GM21360 (cell line): ENCODE data around the gene CTSD.
"Not testable (repeated sequence)": the region's sequence is repeated elsewhere in the genome, so short reads cannot be mapped to it uniquely, and the experiment has no call there.

Experiments
- ATAC-seq: cut with Tn5 transposase; IDR thresholded peaks from one replicate; pipeline ENCODE4 v1.9.1; 2021; ENCODE audit warnings: mild to moderate bottlenecking, moderate library complexity; ENCODE audit not compliant: unreplicated experiment

CTSD gene

DNA sequence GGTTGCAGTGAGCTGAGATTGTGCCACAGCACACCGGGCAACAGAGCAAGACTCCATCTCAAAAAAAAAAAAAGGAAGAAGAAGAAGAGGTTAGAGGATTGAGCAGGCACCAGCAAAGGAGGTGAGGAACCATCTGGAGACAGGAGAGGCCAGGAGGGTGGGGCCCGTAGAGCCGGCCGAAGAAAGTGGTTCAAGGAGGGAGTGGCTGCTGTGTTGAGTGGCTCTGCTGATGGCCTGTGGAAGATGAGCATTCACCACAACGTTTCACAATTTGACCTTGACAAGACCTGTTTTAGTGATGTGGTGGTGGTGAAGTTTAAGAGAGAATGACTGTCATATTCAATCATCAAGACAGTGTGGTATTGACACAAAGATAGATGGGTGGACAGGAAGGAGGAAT lies 6.8 kb upstream of the CTSD start:
- ATAC-seq: no peak

DNA sequence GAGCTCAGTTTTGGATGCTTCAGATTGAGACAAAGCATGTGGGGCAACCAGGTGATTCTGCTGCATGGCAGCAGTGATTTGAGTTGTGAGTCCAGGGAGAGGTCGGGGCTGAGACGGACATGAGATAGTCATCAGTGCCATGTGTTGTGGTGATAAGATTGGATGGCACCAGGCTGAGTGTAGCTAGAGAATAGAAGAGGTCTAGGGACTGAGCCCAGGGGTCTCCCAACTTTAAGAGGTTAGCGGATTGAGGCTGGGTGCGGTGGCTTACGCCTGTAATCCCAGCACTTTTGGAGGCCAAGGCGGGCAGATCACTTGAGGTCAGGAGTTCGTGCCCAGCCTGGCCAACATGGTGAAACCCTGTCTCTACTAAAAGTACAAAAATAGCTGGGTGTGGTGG lies 6.3 kb upstream of the CTSD start:
- ATAC-seq: no peak

DNA sequence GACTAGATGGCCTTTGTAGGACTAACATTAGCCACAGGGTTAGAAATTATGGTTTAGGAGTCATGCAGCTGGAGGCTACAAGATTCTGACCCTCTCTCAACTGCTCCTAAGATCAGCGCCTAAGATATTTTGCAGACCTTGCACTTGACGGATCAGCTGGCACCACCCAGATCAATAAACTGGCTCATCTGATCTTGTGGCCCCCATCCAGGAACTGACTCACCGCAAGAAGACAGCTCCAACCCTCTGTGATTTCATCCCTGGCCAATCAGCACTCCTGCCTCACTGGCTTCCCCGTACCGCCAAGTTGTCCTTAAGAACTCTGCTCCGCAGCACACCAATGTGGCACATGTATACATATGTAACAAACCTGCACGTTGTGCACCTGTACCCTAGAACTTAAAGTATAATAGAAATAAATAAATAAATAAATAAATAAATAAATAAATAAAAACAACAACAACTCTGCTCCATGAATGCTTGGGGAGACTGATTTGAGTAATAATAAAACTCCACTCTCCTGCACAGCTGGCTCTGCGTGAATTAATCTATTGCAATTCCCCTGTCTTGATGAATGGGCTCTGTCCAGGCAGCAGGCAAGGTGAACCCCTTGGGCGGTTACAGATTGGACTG lies 5.7 kb upstream of the CTSD start:
- not testable (repeated sequence) for ATAC-seq

DNA sequence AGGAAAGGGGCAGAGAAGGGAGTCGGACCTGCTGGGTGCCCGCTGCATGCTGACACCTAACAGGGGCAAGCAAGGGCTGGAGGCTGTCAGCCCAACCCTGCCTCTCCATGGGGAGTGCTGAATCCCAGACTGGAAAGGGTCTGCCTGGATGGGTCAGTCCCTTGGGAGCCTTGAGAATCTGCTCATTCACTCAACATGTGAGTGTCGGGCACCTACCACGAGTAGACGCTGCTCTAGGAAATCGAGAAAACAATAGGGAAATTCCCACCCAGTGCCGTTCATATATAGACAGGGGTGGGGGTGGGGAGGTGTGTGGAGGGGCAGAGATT lies 4.4 kb upstream of the CTSD start:
- no peak for ATAC-seq

- no peak for ATAC-seq
These were observed 3.8 kb upstream of the CTSD start for GRCh38 chr11:1767399-1768140.

DNA sequence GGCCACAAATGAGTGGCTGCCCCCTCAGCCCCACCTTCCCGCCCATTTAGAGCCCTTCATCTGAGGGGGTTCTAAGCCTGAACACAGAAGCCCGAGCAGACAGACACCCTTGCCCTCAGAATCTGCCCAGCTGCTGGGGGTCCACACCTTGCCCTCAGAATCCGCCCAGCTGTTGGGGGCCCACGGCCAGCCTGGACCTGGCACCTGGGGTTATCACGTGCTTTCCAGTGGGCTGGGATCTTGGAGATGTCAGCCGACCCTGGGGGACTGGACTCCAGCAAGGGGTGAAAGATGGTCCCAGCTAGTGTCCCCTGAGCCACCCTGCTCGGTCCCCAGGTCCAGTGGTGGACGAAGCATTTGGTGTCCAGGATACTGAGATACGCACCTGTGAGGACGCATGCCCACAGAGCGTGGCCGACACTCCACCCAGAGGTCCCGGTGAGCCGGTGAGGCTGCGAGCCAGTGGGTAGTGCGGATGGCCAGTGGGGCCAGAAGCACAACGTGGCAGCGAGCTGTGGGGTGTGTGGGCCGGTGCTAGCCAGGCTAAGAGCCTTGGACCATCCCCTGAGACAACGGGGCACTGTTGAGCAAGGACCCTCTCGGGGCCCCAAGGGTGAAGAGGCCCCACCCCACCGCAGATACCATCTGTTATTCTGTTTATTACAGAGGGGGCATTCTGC lies 3.1 kb upstream of the CTSD start:
- ATAC-seq: no peak

- no peak for ATAC-seq
These were observed 2.4 kb upstream of the CTSD start for GRCh38 chr11:1765871-1766718.

DNA sequence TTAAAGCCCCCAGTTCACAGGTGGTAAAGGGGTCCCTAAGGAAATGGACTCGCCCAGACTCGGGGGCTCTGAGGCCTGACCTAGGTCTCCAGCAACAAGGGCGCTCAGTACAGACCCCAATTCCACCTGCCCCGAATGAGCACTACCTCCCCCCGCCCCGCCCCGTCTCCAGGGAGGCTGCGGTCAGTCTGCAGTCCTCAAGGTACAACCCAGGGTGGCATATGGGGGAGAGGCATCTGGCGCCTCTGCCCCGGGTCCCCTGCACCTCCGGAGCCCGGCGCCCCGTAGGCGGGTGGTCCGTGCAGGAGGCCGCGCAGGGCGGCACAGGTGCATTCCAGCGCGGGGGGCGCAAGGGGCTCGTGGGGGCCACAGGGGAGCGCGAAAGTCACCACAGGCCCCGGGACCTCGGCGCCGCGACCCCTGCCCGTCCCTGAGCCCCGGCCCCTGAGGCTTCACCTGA lies 361 bp downstream of the CTSD start:
- no peak for ATAC-seq

DNA sequence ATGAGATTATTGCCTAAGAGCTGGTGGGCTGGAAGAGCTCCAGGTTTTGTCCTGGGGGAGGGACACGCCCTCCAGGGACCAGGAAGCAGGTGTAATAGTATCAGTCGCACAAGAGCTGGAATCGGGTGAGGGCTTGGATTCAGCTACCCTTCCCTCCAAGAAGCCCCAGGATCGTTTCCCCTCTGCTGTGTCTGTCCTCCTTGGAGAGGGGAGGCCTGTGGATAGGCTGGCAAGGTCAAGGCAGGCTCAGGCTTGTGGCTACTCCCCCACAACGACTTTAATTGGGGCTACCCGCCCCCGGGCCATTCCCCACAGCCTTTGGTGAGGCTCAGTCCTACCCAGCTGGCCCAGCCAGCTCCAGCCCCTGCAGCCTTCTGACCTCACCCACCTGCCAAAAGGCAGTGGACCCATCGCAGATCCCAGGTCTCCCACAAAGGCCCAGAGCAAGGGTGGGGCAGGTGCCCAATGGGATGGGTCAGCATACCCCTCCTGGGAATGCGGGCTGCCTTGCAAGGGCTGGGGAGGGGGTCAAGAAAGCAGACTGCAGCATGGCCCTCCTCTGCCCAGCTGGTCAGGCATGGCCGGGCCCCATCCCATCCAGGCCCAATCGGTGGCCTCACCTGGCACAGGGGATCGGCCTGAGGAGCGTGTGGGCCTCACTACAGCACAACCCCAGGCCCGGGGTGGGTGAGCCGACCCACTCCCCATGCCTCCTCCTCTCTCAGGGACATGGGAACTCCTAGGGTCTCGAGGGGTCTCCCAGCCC lies 1.0 kb downstream of the CTSD start:
- no peak for ATAC-seq

DNA sequence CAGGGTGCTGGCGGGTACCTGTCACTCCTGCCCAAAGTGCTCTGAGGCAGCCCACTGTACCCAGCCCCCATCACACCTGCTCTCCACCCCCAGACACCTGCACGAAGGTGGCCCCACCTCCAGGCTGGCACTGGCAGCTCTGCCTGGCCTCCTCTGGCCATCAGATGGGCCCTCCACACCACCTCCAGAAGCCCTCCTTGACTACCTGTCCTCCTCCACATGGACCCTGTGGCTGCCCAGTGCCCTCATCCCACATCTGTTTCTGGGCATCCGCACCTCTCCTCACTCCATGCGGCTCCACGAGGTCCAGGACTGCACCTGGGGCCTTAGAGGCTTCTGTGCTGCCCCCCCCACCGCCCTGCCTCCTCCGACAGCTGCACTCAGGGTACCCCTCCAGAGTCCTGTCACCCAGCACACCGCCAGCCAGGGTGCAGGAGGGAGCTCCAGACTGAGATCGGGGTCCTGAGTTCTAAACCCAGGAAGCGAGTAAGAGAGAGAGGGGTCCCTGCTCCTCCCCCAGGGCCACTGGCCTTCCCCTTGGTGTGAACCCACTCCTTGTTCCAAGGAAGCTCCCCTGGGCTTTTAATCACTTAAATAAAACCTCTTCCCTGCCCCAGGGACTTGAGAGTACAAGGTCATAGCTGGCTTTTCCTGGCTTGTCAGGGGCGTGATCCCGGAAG lies 1.7 kb downstream of the CTSD start:
- no peak for ATAC-seq

- no peak for ATAC-seq
These were observed 2.4 kb downstream of the CTSD start for GRCh38 chr11:1761110-1761856.

DNA sequence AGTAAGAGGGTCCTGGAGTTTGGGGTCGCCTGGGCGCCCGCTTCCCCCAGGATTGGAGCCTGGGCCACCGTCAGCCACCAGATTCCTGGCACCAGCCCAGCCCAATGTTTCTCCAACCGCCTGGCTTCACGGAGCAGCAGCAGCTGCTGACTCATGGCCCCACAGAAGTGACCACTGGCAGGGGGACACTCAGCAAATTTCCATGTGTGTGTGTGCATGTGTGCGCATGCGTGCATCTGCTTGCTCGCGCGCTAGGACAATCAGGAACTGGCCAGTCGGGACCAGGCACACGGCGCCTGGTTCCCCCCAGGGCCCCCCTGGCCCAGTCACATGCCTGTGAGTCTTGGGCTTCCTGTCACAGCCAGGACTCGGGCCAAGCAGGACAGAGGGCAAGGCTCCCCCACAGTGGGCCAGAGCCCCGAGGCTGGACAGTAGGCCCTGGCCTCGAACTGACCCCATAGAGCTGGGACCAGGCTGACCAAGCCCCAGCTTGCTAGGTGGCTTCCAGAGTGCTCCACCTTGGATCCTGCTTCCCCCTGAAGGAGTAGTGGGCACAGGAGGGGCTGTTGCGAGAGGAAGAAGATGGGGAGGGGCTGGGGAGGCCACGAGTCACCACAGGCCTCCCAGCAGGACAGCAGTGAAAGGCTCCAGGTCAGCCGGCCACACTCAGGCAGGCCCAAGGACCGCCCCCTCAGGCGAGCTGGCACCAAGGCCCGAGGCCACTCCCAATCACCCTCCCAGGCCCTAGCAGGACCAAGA lies 3.2 kb downstream of the CTSD start:
- ATAC-seq: no peak

DNA sequence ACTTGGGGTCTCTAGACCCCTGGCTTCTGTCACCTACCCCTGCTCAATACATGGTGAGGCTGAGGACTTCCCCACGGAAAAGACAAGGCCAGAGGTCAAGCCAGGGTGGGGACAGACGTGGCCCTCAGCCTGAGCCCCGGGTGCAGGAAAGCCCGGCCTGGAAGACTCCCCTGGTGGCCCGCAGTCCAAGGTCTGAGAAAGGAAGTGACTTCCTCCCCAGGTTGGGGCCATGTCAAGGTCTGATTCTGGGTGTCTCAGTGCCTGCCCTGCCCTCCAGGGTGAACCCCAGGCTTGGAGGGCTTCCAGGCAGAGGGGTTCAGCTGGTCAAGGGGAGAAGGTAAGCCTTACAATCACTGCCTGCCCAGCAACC lies 3.9 kb downstream of the CTSD start:
- no peak for ATAC-seq

GRCh38 chr11:1759151-1759850 lies 4.4 kb downstream of the CTSD start:
- ATAC-seq: no peak

- ATAC-seq: no peak
These were observed 5.0 kb downstream of the CTSD start for GRCh38 chr11:1758611-1759150.

- ATAC-seq: no peak
These were observed 5.7 kb downstream of the CTSD start for GRCh38 chr11:1757861-1758610.
